BJ (cell line): Measurements from ENCODE around the gene JMJD1C. TPM values are rescaled to one million over a fixed set of nuclear protein-coding genes. Genes with fewer than 3 reads are reported as not detected.
"Not testable (repeated sequence)": the region's sequence is repeated elsewhere in the genome, so short reads cannot be mapped to it uniquely, and the experiment has no call there.

Experiments
- CTCF ChIA-PET: fragments of 350-600 bp; formaldehyde crosslinking; extraction: SDS; loops from one replicate; lab custom pipeline; 2021; ENCODE audit warnings: antibody characterized with exemption, inconsistent platforms; lab: Yijun Ruan, JAX
- POLR2A ChIA-PET: fragments of 300-600 bp; sonication (Branson Sonifier 250); formaldehyde crosslinking; extraction: SDS; loops from one replicate; lab custom pipeline; 2021; ENCODE audit warnings: antibody characterized with exemption; lab: Charles Lee
- DNase-seq: peaks from one replicate; pipeline ENCODE4 v3.0.0-alpha.2; 2011; ENCODE audit warnings: low read depth
- H3K27me3 ChIP-seq: 2 replicates; pipeline ENCODE4 v1.6.0; 2011; ENCODE audit warnings: low read length; ENCODE audit not compliant: control insufficient read depth, insufficient read depth
- H3K36me3 ChIP-seq: 2 replicates; pipeline ENCODE4 v1.5.1; 2011; ENCODE audit warnings: low read length; ENCODE audit not compliant: control insufficient read depth, insufficient read depth
- H3K4me3 ChIP-seq: 2 replicates; pipeline ENCODE4 v1.5.1; 2011; ENCODE audit warnings: low read depth, mild to moderate bottlenecking, control low read depth, low read length
- CTCF ChIP-seq: IDR thresholded peaks from 2 replicates; pipeline ENCODE4 v1.5.1; 2011; ENCODE audit warnings: low read depth, mild to moderate bottlenecking, control low read depth, inconsistent platforms, low read length, moderate library complexity; ENCODE audit not compliant: insufficient read depth
- polyA plus RNA-seq: library from polyadenylated mRNA; depleted of rRNA; stranded (reverse); fragments of >200 nt; gene quantifications from 2 replicates; pipeline ENCODE4 v1.2.3, GENCODE V29; 2011

Gene JMJD1C
- polyA plus RNA-seq, 1 experiment = 14.2 TPM

GRCh38 chr10:63498665-63499064 lies 32.9 kb upstream of the JMJD1C start:
- Histone ChIP-seq H3K4me3 (no peak overlapping the region), H3K36me3 (no peaks in the 10 kb centered on the region), H3K27me3 (no peaks in the 10 kb centered on the region)
- ChIA-PET POLR2A (no interaction called here), CTCF (no interaction called here)
- no peak for DNase-seq
- no peak for TF ChIP-seq CTCF

- H3K36me3 ChIP-seq = no peaks in the 10 kb centered on the region
- H3K27me3 ChIP-seq = no peaks in the 10 kb centered on the region
- no peak for DNase-seq
- ChIA-PET CTCF (no interaction called here), POLR2A (no interaction called here)
- H3K4me3 ChIP-seq = no peak overlapping the region
- no peak for TF ChIP-seq CTCF
Observed at GRCh38 chr10:63497321-63497720, 31.5 kb upstream of the JMJD1C start.

- no peak overlapping the region for H3K4me3 ChIP-seq
- POLR2A ChIA-PET = no interaction called here
- no peaks in the 10 kb centered on the region for H3K27me3 ChIP-seq
- H3K36me3 ChIP-seq = no peaks in the 10 kb centered on the region
- no peak for DNase-seq
- CTCF ChIA-PET = interaction anchor here (1.7 kb wide), 1 partner anchor 8 kb away, joined by 4 read pairs; no protein-coding TSS in a partner anchor
- TF ChIP-seq CTCF = no peak
Observed at GRCh38 chr10:63496561-63496960, 30.8 kb upstream of the JMJD1C start.

- H3K36me3 ChIP-seq = no peaks in the 10 kb centered on the region
- POLR2A ChIA-PET = interaction anchor here (0.5 kb wide), 1 partner anchor 139 kb away, joined by 3 read pairs; no protein-coding TSS in a partner anchor
- TF ChIP-seq CTCF = no peak
- DNase-seq = no peak
- no peaks in the 10 kb centered on the region for H3K27me3 ChIP-seq
- H3K4me3 ChIP-seq = no peak overlapping the region
- CTCF ChIA-PET = interaction anchor here (1.7 kb wide), 1 partner anchor 10 kb away, joined by 4 read pairs; no protein-coding TSS in a partner anchor
Observed at GRCh38 chr10:63494951-63495350, 29.2 kb upstream of the JMJD1C start.

GRCh38 chr10:63493004-63493403 lies 27.2 kb upstream of the JMJD1C start:
- POLR2A ChIA-PET = no interaction called here

GRCh38 chr10:63492317-63492690 lies 26.5 kb upstream of the JMJD1C start:
- DNase-seq, H3K4me3 ChIP-seq, CTCF ChIA-PET, H3K36me3 ChIP-seq, POLR2A ChIA-PET, H3K27me3 ChIP-seq: not testable (repeated sequence)

More at GRCh38 chr10:63493004-63493403, 27.2 kb upstream of the JMJD1C start:
- TF ChIP-seq CTCF = no peak
- CTCF ChIA-PET = no interaction called here
- no peaks in the 10 kb centered on the region for H3K36me3 ChIP-seq
- H3K4me3 ChIP-seq = no peak overlapping the region
- DNase-seq = no peak
- H3K27me3 ChIP-seq = no peaks in the 10 kb centered on the region
